Measurements from ENCODE around the gene ZNF8. TPM values are rescaled to one million over a fixed set of nuclear protein-coding genes. Genes with fewer than 3 reads are reported as not detected.
"Not testable (repeated sequence)": the region's sequence is repeated elsewhere in the genome, so short reads cannot be mapped to it uniquely, and the experiment has no call there.

Gene ZNF8
- total RNA-seq, 1 experiment from 2014 or later = 3.1 TPM

DNA sequence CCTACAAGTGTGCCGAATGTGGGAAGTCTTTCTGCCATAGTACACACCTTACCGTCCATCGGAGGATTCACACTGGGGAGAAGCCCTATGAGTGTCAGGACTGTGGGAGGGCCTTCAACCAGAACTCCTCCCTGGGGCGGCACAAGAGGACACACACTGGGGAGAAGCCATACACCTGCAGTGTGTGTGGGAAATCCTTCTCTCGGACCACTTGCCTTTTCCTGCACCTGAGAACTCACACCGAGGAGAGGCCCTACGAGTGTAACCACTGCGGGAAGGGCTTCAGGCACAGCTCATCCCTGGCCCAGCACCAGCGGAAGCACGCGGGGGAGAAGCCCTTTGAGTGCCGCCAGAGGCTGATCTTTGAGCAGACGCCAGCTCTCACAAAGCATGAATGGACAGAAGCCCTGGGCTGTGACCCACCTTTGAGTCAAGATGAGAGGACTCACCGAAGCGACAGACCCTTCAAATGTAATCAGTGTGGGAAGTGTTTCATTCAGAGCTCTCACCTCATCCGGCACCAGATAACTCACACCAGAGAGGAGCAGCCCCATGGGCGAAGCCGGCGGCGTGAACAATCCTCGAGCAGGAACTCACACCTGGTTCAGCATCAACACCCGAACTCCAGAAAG, 16.1 kb downstream of the ZNF8 start:
- DNase-seq (ENCODE audit: low read depth) = no peak

DNA sequence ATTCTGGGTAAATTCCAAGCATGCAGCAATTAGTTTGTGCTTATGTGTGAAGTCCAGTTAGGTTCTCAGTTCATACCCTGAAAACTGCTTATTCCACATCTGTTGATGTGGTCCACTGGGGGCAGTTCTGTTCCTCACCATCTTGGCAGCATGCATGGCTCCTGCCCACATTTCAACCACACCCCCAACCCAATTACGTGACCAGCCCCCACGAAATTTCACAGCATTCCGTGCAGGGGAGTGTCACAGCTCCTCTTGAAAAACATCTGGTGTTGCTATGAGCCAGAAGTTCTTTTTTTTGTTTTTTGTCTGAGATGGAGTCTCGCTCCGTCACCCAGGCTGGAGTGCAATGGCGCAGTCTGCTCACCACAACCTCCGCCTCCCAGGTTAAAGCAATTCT, 17.3 kb downstream of the ZNF8 start:
- DNase-seq (ENCODE audit: low read depth) = no peak

- DNase-seq (ENCODE audit: low read depth) = no peak
Observed at GRCh38 chr19:58300620-58301019, 21.9 kb downstream of the ZNF8 start.

GRCh38 chr19:58304255-58304654, 25.5 kb downstream of the ZNF8 start:
- DNase-seq (ENCODE audit: low read depth) = no peak

DNA sequence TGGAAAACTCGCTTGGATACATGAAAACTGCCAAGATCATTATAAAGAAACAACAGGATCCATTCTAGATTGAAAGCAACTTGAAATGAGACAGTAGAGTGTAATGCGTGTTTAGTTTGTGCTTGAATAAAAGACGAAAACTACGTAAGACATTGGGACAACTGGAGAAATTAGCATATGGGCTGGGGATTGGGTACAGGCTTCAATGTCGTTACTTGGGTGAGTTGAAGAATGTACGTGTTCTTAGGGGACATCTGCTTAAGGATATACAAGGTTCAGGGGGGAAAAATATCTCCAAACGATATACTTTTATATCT, 26.0 kb downstream of the ZNF8 start:
- DNase-seq (ENCODE audit: low read depth) = no peak

- peak; percentile 97 for DNase-seq (ENCODE audit: low read depth)
Observed at GRCh38 chr19:58305065-58305931, 26.5 kb downstream of the ZNF8 start, which contains the start of gene ERVK3-1. Gene ERVK3-1 (plus strand): TSS chr19:58305377. CDS start chr19:58312169, 6,792 bp downstream.

DNA sequence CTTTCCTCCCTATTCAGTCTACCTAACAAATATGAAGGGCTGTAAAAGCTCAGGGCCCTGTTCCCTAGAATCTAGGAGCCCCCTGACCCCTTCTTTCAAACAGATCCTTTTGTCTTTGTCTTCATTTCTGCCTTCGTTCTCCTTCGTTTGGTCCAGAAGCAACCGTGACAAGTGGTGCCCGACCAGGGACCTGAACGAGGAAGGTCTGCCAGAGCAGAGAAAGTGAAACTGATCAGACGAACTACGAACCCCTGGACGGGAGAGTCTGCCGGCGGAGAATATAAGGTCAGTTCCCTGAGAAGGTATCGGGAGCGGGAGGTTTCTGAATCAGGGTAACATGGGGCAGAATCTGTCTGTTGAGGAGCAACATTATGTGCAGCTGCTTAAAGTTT, 27.2 kb downstream of the ZNF8 start:
- DNase-seq (ENCODE audit: low read depth) = peak; percentile 14

DNA sequence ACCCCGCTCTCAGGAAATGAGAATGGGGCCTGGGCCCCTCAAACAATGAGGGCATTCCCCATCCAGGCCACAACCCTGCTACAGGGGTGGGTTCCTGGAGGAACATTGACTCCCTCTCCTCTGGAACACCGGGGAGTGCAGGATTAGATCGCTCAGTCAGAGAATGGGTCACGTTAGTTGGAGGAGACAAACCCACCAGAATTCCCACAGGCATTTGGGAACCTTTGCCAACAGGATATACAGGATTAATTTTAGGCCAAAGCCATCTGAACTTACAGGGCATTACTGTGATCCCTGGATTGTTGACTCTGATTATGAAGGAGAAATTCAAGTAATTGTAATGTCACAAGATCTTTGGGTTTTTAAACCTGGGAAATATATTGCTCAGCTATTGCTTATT, 29.0 kb downstream of the ZNF8 start:
- no peak for DNase-seq (ENCODE audit: low read depth)

- DNase-seq (ENCODE audit: low read depth) = not testable (repeated sequence)
Observed at GRCh38 chr19:58310685-58311084, 31.9 kb downstream of the ZNF8 start.

DNA sequence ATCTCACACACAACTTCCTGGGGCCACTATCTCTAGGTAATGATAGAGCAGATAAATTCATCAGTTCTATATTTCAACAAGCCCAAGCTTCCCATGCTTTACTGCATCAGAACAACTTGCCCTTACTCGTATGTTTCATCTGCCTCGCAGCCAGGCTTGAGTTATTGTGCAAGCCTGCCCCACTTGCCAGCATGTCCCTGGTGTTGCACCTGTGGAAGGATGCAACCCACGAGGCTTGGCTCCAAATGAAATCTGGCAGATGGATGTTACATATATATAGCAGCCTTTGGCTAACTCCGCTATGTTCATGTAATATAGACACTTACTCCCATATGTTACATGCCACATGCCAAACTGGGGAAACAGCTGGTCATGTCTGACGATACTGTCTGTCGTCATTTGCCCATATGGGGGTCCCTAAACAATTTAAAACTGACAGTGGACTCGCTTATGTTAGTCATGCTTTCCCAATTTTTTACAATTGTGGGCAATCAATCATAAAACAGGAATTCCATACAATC, 32.6 kb downstream of the ZNF8 start:
- no peak for DNase-seq (ENCODE audit: low read depth)

DNA sequence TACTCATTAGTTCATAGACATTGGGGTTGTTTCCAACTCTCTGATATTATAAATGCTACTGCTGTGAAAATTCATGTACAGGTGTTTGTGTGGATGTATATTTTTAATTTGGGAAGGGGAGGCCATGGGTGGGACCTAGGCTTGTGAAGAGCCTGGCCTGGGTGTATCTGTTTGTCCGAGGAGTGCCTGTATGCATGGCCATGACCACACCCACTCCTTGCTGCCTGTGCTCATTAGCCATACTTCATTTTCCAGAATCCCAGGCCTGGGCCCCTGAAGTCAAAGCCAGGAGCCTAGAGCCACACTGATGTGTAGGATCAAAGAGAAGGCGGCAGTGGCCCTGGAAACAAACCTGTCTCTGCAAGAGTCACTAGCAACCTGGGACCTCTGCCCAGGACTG, 36.8 kb downstream of the ZNF8 start:
- no peak for DNase-seq (ENCODE audit: low read depth)

- no peak for DNase-seq (ENCODE audit: low read depth)
Observed at GRCh38 chr19:58317476-58318072, 38.8 kb downstream of the ZNF8 start.

- DNase-seq (ENCODE audit: low read depth) = no peak
Observed at GRCh38 chr19:58318297-58318696, 39.5 kb downstream of the ZNF8 start.

DNA sequence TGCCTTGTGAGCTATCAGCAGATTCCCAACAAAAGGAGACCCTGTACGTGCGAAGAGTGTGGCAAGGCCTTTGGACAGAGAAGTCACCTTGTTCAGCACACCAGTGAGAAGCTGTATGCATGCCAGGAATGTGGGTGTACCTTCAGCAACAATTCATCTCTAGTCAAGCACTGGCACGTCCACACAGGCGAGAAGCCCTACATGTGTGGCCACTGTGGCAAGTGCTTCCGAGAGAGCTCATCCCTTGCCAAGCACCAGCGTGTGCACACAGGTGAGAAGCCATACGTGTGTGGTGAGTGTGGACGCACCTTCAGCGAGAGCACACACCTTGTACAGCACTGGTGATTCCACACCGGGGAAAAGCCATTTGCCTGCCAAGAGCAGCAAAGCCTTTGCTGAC, 40.5 kb downstream of the ZNF8 start:
- no peak for DNase-seq (ENCODE audit: low read depth)

- DNase-seq (ENCODE audit: low read depth) = peak; percentile 27
Observed at GRCh38 chr19:58325311-58326022, 46.7 kb downstream of the ZNF8 start.

DNA sequence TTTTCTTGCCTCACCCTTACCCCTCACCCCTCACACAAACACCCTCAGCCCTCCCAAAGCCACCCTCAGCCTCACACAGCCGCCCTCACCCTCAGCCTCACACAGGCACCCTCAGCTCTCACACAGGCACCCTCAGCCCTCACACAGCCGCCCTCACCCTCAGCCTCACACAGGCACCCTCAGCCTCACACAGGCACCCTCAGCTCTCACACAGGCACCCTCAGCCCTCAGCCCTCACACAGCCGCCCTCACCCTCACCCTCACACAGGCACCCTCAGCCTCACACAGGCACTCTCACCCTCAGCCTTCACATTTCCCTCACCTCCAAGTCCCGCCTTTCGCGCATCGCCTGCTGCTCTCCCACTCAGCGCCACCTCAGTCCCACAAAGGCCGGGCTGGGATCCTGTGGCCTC, 47.8 kb downstream of the ZNF8 start:
- no peak for DNase-seq (ENCODE audit: low read depth)

DNA sequence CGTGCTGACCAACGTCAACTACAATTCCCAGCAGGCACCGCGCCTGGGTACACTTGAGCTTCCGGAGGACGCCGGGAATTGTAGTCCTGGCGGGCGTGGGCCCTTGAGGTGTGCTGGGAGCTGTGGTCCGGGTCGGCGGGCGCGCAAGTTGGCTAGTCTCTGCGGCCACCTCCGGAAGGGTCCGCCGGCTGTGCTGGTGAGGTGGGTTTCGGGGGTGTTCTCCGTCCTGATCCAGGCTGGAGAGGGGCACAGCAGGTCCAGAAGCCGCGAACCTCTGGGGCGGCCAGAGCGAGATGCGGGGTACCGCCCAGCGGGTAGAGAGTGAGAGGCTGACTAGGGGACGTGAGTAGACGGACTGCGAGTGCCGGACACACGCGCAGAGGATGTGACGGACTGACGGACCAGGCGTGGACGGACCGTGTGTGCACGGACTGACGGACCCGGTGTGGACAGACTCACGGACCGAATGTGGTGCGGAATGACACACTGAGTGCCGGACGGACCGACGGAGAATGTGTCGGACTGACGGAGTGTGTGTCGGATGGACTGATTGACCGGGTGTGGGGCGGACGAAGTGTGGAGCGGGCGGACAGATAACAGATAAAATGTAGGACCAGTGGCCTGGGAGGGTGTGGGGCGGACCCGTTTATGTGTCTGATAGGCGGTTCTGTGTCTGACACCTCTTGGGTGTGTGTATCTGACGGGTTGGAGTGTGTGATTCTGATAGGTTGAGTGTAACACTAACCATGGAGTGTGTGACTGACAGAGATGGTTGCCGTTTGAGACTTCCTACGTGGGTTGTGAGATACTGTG, 48.4 kb downstream of the ZNF8 start, which contains the start of gene ZSCAN22:
ZSCAN22 (plus strand) TSS at position 81 of the 813 bp plus-strand sequence. CDS start 7,809 bp downstream, outside the sequence.
- DNase-seq (ENCODE audit: low read depth) = peak; percentile 93

DNA sequence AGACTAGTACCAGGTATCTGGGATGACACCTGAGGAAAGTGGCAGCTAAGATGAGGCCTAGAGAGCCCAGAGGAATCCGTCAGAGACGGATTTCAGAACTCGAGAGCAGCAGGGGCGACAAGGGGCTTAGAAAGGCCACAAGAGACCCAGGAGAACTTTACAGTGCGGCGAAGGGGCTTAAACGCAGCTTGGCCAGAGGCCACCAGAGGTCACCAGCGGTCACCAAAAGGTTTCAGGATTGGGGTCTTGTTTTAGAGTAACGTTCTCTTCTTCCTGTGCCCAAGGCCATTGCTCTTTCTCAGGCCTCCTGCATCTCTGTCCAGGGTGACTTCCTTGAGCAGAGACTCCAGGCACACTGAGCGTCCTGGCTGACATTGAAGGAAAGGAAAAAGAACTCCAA, 50.2 kb downstream of the ZNF8 start:
- DNase-seq (ENCODE audit: low read depth) = no peak

GRCh38 chr19:58330458-58330857, 51.7 kb downstream of the ZNF8 start:
- DNase-seq (ENCODE audit: low read depth) = peak; percentile 52

- DNase-seq (ENCODE audit: low read depth) = no peak
Observed at GRCh38 chr19:58332697-58333096, 53.9 kb downstream of the ZNF8 start.
